ENCODE measurements around the gene TXNDC5.

Gene TXNDC5

DNA sequence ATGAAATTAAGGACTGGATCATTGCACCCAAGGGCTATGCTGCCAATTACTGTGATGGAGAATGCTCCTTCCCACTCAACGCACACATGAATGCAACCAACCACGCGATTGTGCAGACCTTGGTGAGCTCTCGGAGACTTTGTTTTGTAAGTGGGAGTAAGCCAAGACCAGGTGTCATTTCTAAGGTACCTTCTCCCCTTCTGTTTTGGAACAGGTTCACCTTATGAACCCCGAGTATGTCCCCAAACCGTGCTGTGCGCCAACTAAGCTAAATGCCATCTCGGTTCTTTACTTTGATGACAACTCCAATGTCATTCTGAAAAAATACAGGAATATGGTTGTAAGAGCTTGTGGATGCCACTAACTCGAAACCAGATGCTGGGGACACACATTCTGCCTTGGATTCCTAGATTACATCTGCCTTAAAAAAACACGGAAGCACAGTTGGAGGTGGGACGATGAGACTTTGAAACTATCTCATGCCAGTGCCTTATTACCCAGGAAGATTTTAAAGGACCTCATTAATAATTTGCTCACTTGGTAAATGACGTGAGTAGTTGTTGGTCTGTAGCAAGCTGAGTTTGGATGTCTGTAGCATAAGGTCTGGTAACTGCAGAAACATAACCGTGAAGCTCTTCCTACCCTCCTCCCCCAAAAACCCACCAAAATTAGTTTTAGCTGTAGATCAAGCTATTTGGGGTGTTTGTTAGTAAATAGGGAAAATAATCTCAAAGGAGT, 30.4 kb downstream of the TXNDC5 start:
- H3K27ac ChIP-seq (ENCODE audit: extremely low read depth, low read depth, low read length): no peak overlapping the region
- H3K36me3 ChIP-seq (ENCODE audit: control insufficient read depth in 2 of 2, insufficient read depth in 1 of 2, low read length in 2 of 2): peaks cover 23 to 57% of the 10 kb centered on the region in 2 experiments; a peak in 2 of 3 replicates
- H3K4me3 ChIP-seq (ENCODE audit: low read depth, low read length): no peak overlapping the region
- H3K4me1 ChIP-seq (ENCODE audit: control insufficient read depth, insufficient read depth, low read length): no peaks in the 10 kb centered on the region
- TF ChIP-seq ZNF146 (tag by site-specific recombination; IDR thresholded peaks at IDR 0.05): no peak
- TF ChIP-seq ZNF600 (tag by site-specific recombination; IDR thresholded peaks at IDR 0.05): 0 out of 2 replicates have a peak, but pooled peaks have one; percentile 16
- TF ChIP-seq, protein P1, sequence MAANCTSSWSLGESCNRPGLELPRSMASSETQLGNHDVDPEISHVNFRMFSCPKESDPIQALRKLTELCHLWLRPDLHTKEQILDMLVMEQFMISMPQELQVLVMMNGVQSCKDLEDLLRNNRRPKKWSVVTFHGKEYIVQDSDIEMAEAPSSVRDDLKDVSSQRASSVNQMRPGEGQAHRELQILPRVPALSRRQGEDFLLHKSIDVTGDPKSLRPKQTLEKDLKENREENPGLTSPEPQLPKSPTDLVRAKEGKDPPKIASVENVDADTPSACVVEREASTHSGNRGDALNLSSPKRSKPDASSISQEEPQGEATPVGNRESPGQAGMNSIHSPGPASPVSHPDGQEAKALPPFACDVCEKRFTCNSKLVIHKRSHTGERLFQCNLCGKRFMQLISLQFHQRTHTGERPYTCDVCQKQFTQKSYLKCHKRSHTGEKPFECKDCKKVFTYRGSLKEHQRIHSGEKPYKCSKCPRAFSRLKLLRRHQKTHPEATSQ (tag by site-specific recombination; IDR thresholded peaks at IDR 0.05): no peak
- H3K9me3 ChIP-seq (ENCODE audit: control insufficient read depth, insufficient read depth, low read depth, low read length): no peaks in the 10 kb centered on the region
- POLR2A ChIA-PET: interaction anchor here (1.3 kb wide), 1 partner anchor 16 kb away, joined by 3 read pairs; no protein-coding TSS in a partner anchor
- CTCF ChIA-PET: interaction anchor here (0.9 to 1.4 kb wide), 3 partner anchors 19 to 179 kb away, joined by 4 to 9 read pairs (median 6); no protein-coding TSS in a partner anchor

DNA sequence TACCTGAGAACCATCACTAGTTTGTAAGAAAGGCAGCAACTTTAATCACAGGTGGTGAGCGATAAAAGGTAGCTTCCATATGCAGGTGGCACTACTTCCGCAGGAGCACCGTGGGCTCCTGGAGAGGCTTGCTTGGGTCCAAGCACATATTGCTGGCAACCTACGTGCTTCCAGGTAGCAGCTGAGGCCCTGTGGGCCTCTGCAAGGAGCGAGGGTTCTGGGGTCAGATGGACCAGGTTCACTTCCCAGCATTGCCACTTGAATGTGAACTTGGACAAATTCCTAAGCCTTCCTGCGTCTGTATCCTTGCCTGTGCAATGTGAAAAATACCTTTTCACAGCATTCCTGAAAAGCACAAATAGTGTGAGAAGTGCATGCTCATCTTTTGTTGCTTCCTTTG, 31.0 kb downstream of the TXNDC5 start:
- ChIA-PET CTCF (interaction anchor here (0.6 to 1.4 kb wide), 4 partner anchors 20 to 381 kb away, joined by 3 to 9 read pairs (median 5); no protein-coding TSS in a partner anchor), POLR2A (interaction anchor here (0.6 to 1.3 kb wide), 2 partner anchors 16 to 150 kb away, joined by 3 read pairs; no protein-coding TSS in a partner anchor)
- Histone ChIP-seq H3K4me3 (ENCODE audit: low read depth, low read length) (no peak overlapping the region), H3K9me3 (ENCODE audit: control insufficient read depth, insufficient read depth, low read depth, low read length) (no peaks in the 10 kb centered on the region), H3K36me3 (ENCODE audit: control insufficient read depth in 2 of 2, insufficient read depth in 1 of 2, low read length in 2 of 2) (peaks cover 17 to 52% of the 10 kb centered on the region in 2 experiments; a peak in 2 of 3 replicates), H3K27ac (ENCODE audit: extremely low read depth, low read depth, low read length) (no peak overlapping the region), H3K4me1 (ENCODE audit: control insufficient read depth, insufficient read depth, low read length) (no peaks in the 10 kb centered on the region)
- TF ChIP-seq ZNF501 (tag by site-specific recombination; IDR thresholded peaks at IDR 0.05): no peak
- TF ChIP-seq ZNF600 (tag by site-specific recombination; IDR thresholded peaks at IDR 0.05): no peak
- TF ChIP-seq ZNF112 (tag by site-specific recombination; IDR thresholded peaks at IDR 0.05): no peak
- no peak for TF ChIP-seq ZNF510 (tag by site-specific recombination; IDR thresholded peaks at IDR 0.05; ENCODE audit: insufficient replicate concordance)
- no peak for TF ChIP-seq ZNF555 (tag by site-specific recombination; conservative IDR thresholded peaks at IDR 0.05)
- no peak for TF ChIP-seq TCF7L2 (IDR thresholded peaks at IDR 0.05; ENCODE audit: borderline replicate concordance, low read depth, low read length)
- no peak for TF ChIP-seq ZSCAN30 (tag by site-specific recombination; IDR thresholded peaks at IDR 0.05)
- TF ChIP-seq, protein P2, sequence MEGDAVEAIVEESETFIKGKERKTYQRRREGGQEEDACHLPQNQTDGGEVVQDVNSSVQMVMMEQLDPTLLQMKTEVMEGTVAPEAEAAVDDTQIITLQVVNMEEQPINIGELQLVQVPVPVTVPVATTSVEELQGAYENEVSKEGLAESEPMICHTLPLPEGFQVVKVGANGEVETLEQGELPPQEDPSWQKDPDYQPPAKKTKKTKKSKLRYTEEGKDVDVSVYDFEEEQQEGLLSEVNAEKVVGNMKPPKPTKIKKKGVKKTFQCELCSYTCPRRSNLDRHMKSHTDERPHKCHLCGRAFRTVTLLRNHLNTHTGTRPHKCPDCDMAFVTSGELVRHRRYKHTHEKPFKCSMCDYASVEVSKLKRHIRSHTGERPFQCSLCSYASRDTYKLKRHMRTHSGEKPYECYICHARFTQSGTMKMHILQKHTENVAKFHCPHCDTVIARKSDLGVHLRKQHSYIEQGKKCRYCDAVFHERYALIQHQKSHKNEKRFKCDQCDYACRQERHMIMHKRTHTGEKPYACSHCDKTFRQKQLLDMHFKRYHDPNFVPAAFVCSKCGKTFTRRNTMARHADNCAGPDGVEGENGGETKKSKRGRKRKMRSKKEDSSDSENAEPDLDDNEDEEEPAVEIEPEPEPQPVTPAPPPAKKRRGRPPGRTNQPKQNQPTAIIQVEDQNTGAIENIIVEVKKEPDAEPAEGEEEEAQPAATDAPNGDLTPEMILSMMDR (tag by site-specific recombination; IDR thresholded peaks at IDR 0.05): no peak
- TF ChIP-seq, protein P3, sequence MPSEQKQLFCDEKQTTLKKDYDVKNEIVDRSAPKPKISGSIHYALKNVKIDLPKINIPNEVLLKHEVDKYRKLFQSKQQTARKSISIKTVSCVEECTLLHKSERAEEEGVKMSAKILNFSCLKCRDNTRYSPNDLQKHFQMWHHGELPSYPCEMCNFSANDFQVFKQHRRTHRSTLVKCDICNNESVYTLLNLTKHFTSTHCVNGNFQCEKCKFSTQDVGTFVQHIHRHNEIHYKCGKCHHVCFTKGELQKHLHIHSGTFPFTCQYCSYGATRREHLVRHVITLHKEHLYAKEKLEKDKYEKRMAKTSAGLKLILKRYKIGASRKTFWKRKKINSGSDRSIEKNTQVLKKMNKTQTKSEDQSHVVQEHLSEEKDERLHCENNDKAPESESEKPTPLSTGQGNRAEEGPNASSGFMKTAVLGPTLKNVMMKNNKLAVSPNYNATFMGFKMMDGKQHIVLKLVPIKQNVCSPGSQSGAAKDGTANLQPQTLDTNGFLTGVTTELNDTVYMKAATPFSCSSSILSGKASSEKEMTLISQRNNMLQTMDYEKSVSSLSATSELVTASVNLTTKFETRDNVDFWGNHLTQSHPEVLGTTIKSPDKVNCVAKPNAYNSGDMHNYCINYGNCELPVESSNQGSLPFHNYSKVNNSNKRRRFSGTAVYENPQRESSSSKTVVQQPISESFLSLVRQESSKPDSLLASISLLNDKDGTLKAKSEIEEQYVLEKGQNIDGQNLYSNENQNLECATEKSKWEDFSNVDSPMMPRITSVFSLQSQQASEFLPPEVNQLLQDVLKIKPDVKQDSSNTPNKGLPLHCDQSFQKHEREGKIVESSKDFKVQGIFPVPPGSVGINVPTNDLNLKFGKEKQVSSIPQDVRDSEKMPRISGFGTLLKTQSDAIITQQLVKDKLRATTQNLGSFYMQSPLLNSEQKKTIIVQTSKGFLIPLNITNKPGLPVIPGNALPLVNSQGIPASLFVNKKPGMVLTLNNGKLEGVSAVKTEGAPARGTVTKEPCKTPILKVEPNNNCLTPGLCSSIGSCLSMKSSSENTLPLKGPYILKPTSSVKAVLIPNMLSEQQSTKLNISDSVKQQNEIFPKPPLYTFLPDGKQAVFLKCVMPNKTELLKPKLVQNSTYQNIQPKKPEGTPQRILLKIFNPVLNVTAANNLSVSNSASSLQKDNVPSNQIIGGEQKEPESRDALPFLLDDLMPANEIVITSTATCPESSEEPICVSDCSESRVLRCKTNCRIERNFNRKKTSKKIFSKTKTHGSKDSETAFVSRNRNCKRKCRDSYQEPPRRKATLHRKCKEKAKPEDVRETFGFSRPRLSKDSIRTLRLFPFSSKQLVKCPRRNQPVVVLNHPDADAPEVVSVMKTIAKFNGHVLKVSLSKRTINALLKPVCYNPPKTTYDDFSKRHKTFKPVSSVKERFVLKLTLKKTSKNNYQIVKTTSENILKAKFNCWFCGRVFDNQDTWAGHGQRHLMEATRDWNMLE (tag by site-specific recombination; conservative IDR thresholded peaks at IDR 0.05; ENCODE audit: low read depth): no peak
- no peak for TF ChIP-seq ZNF791 (tag by site-specific recombination; IDR thresholded peaks at IDR 0.05)
- TF ChIP-seq ZFP69B (tag by site-specific recombination; IDR thresholded peaks at IDR 0.05): no peak
- TF ChIP-seq KLF10 (tag by site-specific recombination; IDR thresholded peaks at IDR 0.05): no peak
- TF ChIP-seq KLF7 (tag by site-specific recombination; IDR thresholded peaks at IDR 0.05; ENCODE audit: borderline replicate concordance): no peak
- TF ChIP-seq GLIS1 (tag by site-specific recombination; IDR thresholded peaks at IDR 0.05): no peak
- no peak for TF ChIP-seq ZNF48 (tag by site-specific recombination; IDR thresholded peaks at IDR 0.05)
- no peak for TF ChIP-seq ZNF266 (tag by site-specific recombination; IDR thresholded peaks at IDR 0.05; ENCODE audit: low read depth)
- TF ChIP-seq, protein P4, sequence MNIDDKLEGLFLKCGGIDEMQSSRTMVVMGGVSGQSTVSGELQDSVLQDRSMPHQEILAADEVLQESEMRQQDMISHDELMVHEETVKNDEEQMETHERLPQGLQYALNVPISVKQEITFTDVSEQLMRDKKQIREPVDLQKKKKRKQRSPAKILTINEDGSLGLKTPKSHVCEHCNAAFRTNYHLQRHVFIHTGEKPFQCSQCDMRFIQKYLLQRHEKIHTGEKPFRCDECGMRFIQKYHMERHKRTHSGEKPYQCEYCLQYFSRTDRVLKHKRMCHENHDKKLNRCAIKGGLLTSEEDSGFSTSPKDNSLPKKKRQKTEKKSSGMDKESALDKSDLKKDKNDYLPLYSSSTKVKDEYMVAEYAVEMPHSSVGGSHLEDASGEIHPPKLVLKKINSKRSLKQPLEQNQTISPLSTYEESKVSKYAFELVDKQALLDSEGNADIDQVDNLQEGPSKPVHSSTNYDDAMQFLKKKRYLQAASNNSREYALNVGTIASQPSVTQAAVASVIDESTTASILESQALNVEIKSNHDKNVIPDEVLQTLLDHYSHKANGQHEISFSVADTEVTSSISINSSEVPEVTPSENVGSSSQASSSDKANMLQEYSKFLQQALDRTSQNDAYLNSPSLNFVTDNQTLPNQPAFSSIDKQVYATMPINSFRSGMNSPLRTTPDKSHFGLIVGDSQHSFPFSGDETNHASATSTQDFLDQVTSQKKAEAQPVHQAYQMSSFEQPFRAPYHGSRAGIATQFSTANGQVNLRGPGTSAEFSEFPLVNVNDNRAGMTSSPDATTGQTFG (tag by site-specific recombination; IDR thresholded peaks at IDR 0.05; ENCODE audit: borderline replicate concordance): no peak
- TF ChIP-seq, protein P5, sequence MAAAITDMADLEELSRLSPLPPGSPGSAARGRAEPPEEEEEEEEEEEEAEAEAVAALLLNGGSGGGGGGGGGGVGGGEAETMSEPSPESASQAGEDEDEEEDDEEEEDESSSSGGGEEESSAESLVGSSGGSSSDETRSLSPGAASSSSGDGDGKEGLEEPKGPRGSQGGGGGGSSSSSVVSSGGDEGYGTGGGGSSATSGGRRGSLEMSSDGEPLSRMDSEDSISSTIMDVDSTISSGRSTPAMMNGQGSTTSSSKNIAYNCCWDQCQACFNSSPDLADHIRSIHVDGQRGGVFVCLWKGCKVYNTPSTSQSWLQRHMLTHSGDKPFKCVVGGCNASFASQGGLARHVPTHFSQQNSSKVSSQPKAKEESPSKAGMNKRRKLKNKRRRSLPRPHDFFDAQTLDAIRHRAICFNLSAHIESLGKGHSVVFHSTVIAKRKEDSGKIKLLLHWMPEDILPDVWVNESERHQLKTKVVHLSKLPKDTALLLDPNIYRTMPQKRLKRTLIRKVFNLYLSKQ (tag by site-specific recombination; IDR thresholded peaks at IDR 0.05; ENCODE audit: borderline replicate concordance): no peak
- no peak for TF ChIP-seq ZNF155 (tag by site-specific recombination; IDR thresholded peaks at IDR 0.05)

All from HEK293 (cell line).